Astrocyte (in vitro differentiated cells and primary cell): ENCODE data around the gene FANK1. TPM values are rescaled to one million over a fixed set of nuclear protein-coding genes. Genes with fewer than 3 reads are reported as not detected.

Experiments used
- DNase-seq: peaks from one replicate; pipeline ENCODE4 v3.0.0-alpha.2; 2010; ENCODE audit warnings: low read depth
- FAIRE-seq: peaks from 2 replicates; lab custom pipeline; 2011; peaks lifted over from hg19 to GRCh38; lab: Jason Lieb, UNC
- H2AFZ ChIP-seq: 2 replicates; pipeline ENCODE4 v1.6.0; 2012; ENCODE audit warnings: low read depth, low read length, inconsistent platforms
- H3K27ac ChIP-seq: 2 replicates; pipeline ENCODE4 v1.5.1; 2011; ENCODE audit warnings: low read depth, low read length, inconsistent platforms
- H3K27me3 ChIP-seq: 2 replicates; pipeline ENCODE4 v1.6.0; 2011; ENCODE audit warnings: low read length, inconsistent platforms; ENCODE audit not compliant: insufficient read depth
- H3K36me3 ChIP-seq: 2 replicates; pipeline ENCODE4 v1.5.1; 2011; ENCODE audit warnings: low read length, inconsistent platforms; ENCODE audit not compliant: insufficient read depth
- H3K4me1 ChIP-seq: 2 replicates; pipeline ENCODE4 v1.5.1; 2011; ENCODE audit warnings: low read length, inconsistent platforms; ENCODE audit not compliant: insufficient read depth
- H3K4me2 ChIP-seq: 2 replicates; pipeline ENCODE4 v1.6.0; 2012; ENCODE audit warnings: low read length, inconsistent platforms
- H3K4me3 ChIP-seq: 2 replicates; pipeline ENCODE4 v1.5.1; 2011; ENCODE audit warnings: low read depth, mild to moderate bottlenecking, low read length, inconsistent platforms; ENCODE audit not compliant: insufficient read depth
- H3K79me2 ChIP-seq: 2 replicates; pipeline ENCODE4 v1.6.0; 2012; ENCODE audit warnings: mild to moderate bottlenecking, low read length, inconsistent platforms; ENCODE audit not compliant: insufficient read depth
- H3K9ac ChIP-seq: 2 replicates; pipeline ENCODE4 v1.6.0; 2012; ENCODE audit warnings: mild to moderate bottlenecking, low read length, inconsistent platforms
- H3K9me3 ChIP-seq: 2 replicates; pipeline ENCODE4 v1.5.1; 2012; ENCODE audit warnings: low read depth, mild to moderate bottlenecking, low read length, inconsistent platforms; ENCODE audit not compliant: insufficient read depth
- H4K20me1 ChIP-seq: 2 replicates; pipeline ENCODE4 v1.6.0; 2012; ENCODE audit warnings: low read length, inconsistent platforms; ENCODE audit not compliant: insufficient read depth
- H3K27ac Mint-ChIP-seq: one replicate; pipeline ENCODE4 v1.8.0; 2021; ENCODE audit warnings: mild to moderate bottlenecking, mixed read lengths; ENCODE audit not compliant: unreplicated experiment
- H3K27me3 Mint-ChIP-seq: one replicate; pipeline ENCODE4 v1.8.0; 2021; ENCODE audit warnings: low read depth, mixed read lengths; ENCODE audit not compliant: unreplicated experiment
- H3K36me3 Mint-ChIP-seq: one replicate; pipeline ENCODE4 v1.8.0; 2021; ENCODE audit warnings: low read depth, mixed read lengths; ENCODE audit not compliant: unreplicated experiment
- H3K4me1 Mint-ChIP-seq: one replicate; pipeline ENCODE4 v1.8.0; 2021; ENCODE audit warnings: low read depth, mixed read lengths; ENCODE audit not compliant: unreplicated experiment
- H3K4me3 Mint-ChIP-seq: one replicate; pipeline ENCODE4 v1.8.0; 2021; ENCODE audit warnings: mild to moderate bottlenecking, moderate library complexity, mixed read lengths; ENCODE audit not compliant: unreplicated experiment
- H3K9me3 Mint-ChIP-seq: one replicate; pipeline ENCODE4 v1.8.0; 2021; ENCODE audit warnings: mild to moderate bottlenecking, mixed read lengths; ENCODE audit not compliant: unreplicated experiment
- EZH2 ChIP-seq: IDR thresholded peaks from 2 replicates; pipeline ENCODE4 v1.6.1; 2012; ENCODE audit warnings: mild to moderate bottlenecking, low read length, inconsistent platforms; ENCODE audit not compliant: insufficient read depth
- total RNA-seq: library from RNA; stranded (reverse); gene quantifications from 2 replicates; pipeline ENCODE4 v1.2.1, GENCODE V29; 2021
- TF ChIP-seq, protein P1 (sequence below): IDR thresholded peaks from 2 replicates; pipeline ENCODE4 v1.5.1; 2011; ENCODE audit warnings: low read depth, mild to moderate bottlenecking, inconsistent platforms, low read length, moderate library complexity; ENCODE audit not compliant: insufficient read depth

Gene FANK1
- total RNA-seq, 1 donor from 2014 or later: 9.7 TPM

DNA sequence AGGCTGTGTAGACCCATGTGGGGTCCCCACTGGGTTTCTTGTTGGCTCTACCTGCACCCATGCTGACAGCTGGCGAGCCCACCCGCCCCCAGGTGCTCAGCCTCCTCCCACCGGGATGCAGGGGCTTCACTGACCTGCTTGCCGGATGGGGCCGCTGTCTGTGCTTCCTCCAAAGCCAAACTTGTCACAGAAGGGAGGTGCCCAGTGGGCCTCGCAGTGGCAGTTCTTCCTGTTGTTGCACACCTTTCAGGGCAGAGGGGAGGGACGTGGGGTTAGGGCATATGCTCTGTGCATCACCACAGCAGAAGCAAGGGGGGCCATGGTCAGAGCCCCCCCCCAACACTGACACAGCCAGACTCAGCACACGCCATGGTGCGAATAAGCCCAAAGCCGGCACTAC is 146.5 kb downstream of the FANK1 start:
- H3K27ac Mint-ChIP-seq: no peak overlapping the region
- Histone ChIP-seq H3K79me2 (no peaks in the 10 kb centered on the region), H3K27me3 (no peaks in the 10 kb centered on the region), H3K4me3 (no peak overlapping the region), H3K4me2 (no peak overlapping the region), H4K20me1 (no peaks in the 10 kb centered on the region), H3K4me1 (peaks cover 4% of the 10 kb centered on the region), H3K9ac (no peak overlapping the region), H2AFZ (no peak overlapping the region), H3K27ac (no peak overlapping the region), H3K36me3 (peaks cover 46% of the 10 kb centered on the region), H3K9me3 (no peaks in the 10 kb centered on the region)
- H3K27me3 Mint-ChIP-seq: no peaks in the 10 kb centered on the region
- FAIRE-seq (no peak), DNase-seq (no peak)
- H3K36me3 Mint-ChIP-seq: peaks cover 26% of the 10 kb centered on the region
- H3K4me1 Mint-ChIP-seq: peaks cover 13% of the 10 kb centered on the region
- no peak overlapping the region for H3K4me3 Mint-ChIP-seq
- no peak for TF ChIP-seq EZH2
- TF ChIP-seq, protein P1, sequence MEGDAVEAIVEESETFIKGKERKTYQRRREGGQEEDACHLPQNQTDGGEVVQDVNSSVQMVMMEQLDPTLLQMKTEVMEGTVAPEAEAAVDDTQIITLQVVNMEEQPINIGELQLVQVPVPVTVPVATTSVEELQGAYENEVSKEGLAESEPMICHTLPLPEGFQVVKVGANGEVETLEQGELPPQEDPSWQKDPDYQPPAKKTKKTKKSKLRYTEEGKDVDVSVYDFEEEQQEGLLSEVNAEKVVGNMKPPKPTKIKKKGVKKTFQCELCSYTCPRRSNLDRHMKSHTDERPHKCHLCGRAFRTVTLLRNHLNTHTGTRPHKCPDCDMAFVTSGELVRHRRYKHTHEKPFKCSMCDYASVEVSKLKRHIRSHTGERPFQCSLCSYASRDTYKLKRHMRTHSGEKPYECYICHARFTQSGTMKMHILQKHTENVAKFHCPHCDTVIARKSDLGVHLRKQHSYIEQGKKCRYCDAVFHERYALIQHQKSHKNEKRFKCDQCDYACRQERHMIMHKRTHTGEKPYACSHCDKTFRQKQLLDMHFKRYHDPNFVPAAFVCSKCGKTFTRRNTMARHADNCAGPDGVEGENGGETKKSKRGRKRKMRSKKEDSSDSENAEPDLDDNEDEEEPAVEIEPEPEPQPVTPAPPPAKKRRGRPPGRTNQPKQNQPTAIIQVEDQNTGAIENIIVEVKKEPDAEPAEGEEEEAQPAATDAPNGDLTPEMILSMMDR: no peak
- no peaks in the 10 kb centered on the region for H3K9me3 Mint-ChIP-seq

DNA sequence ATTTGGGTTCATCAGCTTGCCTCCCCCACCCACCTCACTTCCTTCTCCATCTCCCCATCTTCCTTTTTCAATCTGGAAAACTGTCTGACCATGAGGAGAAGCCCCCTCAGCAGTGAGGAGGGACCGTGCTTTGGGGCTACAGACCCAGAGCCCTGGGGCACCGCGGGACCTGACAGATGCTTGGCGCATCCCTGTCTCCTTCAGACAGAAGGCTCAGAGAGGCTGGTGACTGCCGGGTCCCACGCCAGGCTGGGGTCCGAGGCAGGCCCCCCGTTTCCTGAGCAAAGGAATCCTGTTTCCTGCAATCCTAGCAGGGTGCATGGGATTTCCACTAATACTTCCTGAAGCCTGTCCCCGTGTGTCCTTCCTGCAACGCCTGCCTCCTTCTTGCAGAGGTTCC is 147.0 kb downstream of the FANK1 start:
- H3K9me3 ChIP-seq: no peaks in the 10 kb centered on the region
- H3K36me3 ChIP-seq: peaks cover 42% of the 10 kb centered on the region
- H3K4me3 ChIP-seq: no peak overlapping the region
- Mint-ChIP-seq H3K27me3 (no peaks in the 10 kb centered on the region), H3K9me3 (no peaks in the 10 kb centered on the region), H3K4me3 (no peak overlapping the region), H3K4me1 (peaks cover 13% of the 10 kb centered on the region), H3K27ac (no peak overlapping the region), H3K36me3 (peaks cover 26% of the 10 kb centered on the region)
- peaks cover 4% of the 10 kb centered on the region for H3K4me1 ChIP-seq
- H2AFZ ChIP-seq: no peak overlapping the region
- FAIRE-seq (no peak), DNase-seq (no peak)
- H4K20me1 ChIP-seq: no peaks in the 10 kb centered on the region
- H3K79me2 ChIP-seq: no peaks in the 10 kb centered on the region
- no peak overlapping the region for H3K4me2 ChIP-seq
- no peak overlapping the region for H3K27ac ChIP-seq
- TF ChIP-seq, protein P1: no peak
- TF ChIP-seq EZH2: no peak
- no peak overlapping the region for H3K9ac ChIP-seq
- no peaks in the 10 kb centered on the region for H3K27me3 ChIP-seq

DNA sequence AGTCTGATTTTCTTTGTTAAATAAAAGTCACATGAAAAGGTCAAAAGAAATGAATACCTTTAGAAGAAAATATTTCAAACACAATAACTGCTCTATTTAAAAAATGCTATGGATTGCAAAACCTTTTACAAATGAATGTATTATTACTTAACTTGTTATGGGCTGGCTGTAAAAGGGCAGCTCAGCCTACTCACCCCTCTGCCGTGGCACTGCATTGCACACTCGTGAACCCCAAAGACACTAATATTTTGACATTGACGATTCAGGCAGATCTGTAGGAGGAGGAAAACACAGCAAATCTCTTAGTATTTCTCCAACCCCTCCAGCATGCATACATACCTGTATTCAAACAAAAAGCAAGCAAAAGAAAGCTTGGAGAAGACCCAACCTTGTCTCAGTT is 149.5 kb downstream of the FANK1 start:
- Histone ChIP-seq H3K4me1 (peaks cover 22% of the 10 kb centered on the region), H4K20me1 (no peaks in the 10 kb centered on the region), H3K27ac (no peak overlapping the region), H3K4me2 (no peak overlapping the region), H3K9ac (no peak overlapping the region), H3K4me3 (no peak overlapping the region), H3K79me2 (no peaks in the 10 kb centered on the region), H3K36me3 (peaks cover 28% of the 10 kb centered on the region), H2AFZ (no peak overlapping the region), H3K9me3 (no peaks in the 10 kb centered on the region), H3K27me3 (no peaks in the 10 kb centered on the region)
- no peak for DNase-seq
- Mint-ChIP-seq H3K27ac (no peak overlapping the region), H3K9me3 (no peaks in the 10 kb centered on the region), H3K27me3 (no peaks in the 10 kb centered on the region), H3K4me3 (no peak overlapping the region), H3K4me1 (peaks cover 31% of the 10 kb centered on the region), H3K36me3 (peaks cover 19% of the 10 kb centered on the region)
- FAIRE-seq: no peak
- no peak for TF ChIP-seq EZH2
- TF ChIP-seq, protein P1: no peak
